Measurements from ENCODE around the gene PRKD1.
"Not testable (repeated sequence)": the region's sequence is repeated elsewhere in the genome, so short reads cannot be mapped to it uniquely, and the experiment has no call there.

The PRKD1 gene

GRCh38 chr14:29738950-29739349 is 188.7 kb downstream of the PRKD1 start:
- DNase-seq (ENCODE audit: low spot score): no peak

DNA sequence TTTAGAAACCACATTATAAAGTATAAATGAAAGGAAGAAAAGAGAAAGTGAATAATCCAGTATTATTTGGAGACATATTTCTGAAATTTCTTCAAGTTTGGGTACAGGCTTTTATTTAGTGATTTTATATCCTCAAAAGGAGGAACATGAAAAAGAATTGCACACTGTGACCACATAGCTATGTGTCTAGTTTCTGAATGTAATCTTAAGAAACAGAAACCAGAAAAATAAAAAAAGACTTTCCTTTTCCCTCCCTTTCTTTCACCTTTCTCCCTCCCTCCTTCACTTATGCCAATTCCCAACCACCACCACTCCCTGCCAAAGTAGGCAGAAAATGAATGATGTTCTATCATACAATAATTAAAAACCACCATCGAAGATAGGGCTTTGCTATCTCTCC is 189.6 kb downstream of the PRKD1 start:
- no peak for DNase-seq (ENCODE audit: low spot score)

DNA sequence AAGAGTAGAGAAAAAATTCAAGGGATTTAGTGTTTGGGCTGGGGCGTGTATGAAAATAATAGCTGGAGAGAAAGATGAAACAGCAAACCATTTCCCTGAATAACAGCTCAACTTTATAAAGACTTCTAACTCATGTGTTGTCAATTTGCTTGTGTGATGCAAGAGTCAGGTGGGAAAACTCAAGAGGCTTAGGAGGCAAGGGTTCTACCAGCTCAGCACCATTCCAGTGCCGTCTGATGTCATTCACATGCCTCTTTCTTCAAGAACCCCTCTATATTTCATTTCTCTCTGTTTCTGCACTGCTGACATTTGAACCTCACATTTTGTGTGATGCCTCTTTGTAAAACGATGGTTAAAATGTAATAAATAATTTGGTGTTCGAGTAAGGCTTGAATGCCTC is 192.2 kb downstream of the PRKD1 start:
- no peak for DNase-seq (ENCODE audit: low spot score)

DNA sequence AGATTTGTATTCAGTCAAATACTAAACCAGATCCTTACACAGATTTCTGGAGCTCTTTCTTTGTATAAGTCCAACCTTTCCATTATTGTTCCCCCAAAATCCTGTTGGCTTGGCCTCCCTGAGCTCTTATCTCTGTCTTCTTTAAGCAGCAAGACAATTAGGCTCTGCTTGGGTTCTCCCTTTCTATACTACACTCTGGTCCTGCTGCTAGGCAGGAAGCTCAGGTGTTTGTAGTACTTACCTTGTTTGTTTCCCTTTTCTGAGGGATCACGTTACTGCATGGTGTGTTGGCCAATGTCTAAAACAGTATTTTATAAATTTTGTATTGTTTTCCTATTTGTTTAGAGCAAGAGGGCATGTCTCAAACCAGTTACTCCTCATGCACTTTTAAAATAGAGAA is 192.9 kb downstream of the PRKD1 start:
- DNase-seq (ENCODE audit: low spot score): no peak

DNA sequence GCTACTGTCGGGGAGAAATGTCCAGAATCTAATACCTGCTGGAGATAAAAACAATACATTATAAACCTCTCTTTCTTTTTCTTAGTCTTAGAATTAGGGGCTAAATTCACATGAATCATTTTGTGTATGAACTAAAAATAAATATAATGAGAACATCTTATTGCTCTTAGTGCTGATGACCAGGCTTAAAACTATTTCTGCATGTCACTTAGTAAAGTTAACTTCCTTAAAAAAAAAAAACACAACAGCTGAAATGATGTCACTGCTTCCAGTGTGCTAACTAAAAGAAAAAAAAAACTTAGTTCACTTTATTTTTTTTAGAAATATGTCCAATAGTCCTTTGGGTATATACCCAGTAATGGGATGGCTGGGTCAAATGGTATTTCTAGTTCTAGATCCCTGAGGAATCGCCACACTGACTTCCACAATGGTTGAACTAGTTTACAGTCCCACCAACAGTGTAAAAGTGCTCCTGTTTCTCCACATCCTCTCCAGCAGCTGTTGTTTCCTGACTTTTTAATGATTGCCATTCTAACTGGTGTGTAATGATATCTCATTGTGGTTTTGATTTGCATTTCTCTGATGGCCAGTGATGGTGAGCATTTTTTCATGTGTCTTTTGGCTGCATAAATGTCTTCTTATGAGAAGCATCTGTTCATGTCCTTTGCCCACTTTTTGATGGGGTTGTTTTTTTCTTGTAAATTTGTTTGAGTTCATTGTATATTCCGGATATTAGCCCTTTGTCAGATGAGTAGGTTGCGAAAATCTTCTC is 200.9 kb downstream of the PRKD1 start:
- peak; percentile 34 for DNase-seq (ENCODE audit: low spot score)

GRCh38 chr14:29724991-29725390 is 202.7 kb downstream of the PRKD1 start:
- DNase-seq (ENCODE audit: low spot score): no peak

- DNase-seq (ENCODE audit: low spot score): peak; percentile 14
These were observed 204.8 kb downstream of the PRKD1 start for GRCh38 chr14:29722831-29723230.

DNA sequence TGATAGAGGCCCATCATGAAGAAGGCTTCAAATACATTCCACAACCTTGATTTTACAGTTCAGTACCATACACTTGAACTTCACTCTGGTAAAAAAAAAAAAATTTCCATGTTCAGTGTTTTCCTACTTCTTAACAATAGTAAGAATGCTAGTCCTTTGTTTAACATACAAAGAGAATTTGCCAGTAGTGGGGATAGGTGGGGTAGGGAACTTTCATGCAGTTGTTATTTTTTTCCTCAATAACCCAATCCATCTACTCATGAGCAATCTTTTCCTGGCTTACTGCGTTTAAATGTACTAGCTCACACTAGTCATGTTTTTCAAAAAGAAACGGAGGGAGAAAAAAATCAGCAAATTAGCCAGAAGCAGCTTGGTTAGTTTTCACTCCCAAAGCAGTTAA is 206.1 kb downstream of the PRKD1 start:
- DNase-seq (ENCODE audit: low spot score): no peak

DNA sequence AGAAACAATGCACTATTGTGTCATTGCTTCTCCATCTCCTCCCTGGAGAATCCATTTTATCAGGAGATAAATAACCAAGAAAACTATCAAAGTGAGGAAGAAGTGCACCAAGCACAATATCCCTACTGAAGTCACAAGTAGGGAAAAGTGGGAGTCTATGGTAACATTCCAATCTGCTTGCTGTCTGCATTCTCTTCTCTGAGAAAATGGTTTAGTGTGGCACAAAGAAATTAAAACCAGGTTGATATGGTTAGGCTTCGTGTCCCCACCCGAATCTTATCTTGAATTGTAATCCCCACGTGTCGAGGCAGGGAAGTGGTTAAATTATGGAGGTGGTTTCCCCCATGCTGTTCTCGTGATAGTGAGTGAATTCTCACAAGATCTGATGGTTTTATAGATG is 209.7 kb downstream of the PRKD1 start:
- DNase-seq (ENCODE audit: low spot score): no peak

GRCh38 chr14:29716150-29716549 is 211.5 kb downstream of the PRKD1 start:
- DNase-seq (ENCODE audit: low spot score): no peak

- DNase-seq (ENCODE audit: low spot score): no peak
These were observed 215.0 kb downstream of the PRKD1 start for GRCh38 chr14:29712601-29713000.

- DNase-seq (ENCODE audit: low spot score): peak; percentile 7
These were observed 217.6 kb downstream of the PRKD1 start for GRCh38 chr14:29710015-29710414.

DNA sequence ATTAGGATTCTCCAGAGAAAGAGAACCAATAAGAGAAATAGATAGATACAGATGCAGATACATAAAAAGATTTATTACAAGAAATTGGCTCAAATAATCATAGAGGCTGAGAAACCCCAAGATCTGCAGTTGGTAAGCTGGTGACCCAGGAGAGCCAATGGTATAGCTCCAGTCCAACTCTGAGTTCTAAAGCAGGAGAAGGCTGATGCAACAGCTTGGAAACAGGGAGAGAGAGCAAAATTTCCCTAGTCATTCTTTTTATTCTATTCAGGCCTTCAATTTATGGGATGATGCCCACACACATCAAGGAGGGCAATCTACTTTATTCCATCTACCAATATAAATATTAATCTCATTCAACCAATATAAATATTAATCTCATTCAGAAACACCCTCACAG is 218.2 kb downstream of the PRKD1 start:
- no peak for DNase-seq (ENCODE audit: low spot score)

DNA sequence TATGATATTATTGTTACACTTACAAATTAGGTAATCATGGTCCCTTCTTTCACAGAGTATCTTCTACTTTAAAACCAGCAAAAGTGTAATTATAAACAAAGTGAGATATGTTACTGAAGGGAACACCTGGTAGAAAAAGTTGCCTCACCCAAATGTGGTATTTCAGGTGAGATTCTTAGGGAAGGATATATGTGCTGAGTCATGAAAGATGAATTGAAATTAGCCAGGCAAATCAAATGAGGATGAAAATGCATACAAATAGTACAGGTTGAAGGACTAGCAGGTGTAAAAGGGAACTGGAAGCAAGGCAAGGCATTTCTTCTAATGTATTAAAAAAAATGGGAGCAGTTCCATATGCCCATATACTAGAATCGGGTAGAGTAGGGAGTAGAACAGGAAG is 220.9 kb downstream of the PRKD1 start:
- DNase-seq (ENCODE audit: low spot score): no peak

DNA sequence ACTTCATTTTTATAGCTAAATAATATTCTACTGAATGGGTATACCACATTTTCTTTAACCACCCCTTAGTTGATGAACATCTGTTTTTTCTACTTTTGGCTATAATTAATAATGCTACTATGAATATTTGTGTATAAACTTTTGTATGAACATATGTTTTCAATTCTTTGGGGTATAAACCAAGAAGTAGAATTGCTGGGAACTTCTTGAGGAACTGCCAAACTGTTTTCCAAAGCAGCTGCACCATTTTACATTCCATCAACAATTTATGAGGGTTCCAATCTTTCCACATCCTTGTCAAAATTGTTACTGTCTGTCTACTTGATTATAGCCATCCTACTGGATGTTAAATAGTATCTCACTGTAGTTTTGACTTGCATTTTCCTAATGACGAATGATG is 221.8 kb downstream of the PRKD1 start:
- DNase-seq (ENCODE audit: low spot score): no peak

- not testable (repeated sequence) for DNase-seq (ENCODE audit: low spot score)
These were observed 238.1 kb downstream of the PRKD1 start for GRCh38 chr14:29689597-29689996.

DNA sequence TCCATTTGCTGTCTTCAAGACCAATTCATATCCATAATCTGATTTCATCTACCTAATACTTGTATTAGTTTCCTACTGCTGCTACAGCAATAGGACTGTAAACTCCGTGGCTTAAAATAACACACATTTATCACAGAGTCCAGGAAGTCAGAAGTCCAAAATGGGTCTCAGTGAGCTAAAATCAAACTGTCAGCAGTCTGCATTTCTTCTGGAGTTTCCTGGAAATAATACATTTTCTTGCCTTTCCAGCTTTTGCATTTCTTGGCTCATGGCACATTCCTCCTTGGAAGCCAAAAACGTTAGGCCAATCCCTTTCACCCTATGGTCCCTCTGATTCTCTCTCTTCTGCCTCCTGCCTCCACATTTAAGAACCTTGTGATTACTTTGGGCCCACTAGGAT is 239.8 kb downstream of the PRKD1 start:
- DNase-seq (ENCODE audit: low spot score): no peak

DNA sequence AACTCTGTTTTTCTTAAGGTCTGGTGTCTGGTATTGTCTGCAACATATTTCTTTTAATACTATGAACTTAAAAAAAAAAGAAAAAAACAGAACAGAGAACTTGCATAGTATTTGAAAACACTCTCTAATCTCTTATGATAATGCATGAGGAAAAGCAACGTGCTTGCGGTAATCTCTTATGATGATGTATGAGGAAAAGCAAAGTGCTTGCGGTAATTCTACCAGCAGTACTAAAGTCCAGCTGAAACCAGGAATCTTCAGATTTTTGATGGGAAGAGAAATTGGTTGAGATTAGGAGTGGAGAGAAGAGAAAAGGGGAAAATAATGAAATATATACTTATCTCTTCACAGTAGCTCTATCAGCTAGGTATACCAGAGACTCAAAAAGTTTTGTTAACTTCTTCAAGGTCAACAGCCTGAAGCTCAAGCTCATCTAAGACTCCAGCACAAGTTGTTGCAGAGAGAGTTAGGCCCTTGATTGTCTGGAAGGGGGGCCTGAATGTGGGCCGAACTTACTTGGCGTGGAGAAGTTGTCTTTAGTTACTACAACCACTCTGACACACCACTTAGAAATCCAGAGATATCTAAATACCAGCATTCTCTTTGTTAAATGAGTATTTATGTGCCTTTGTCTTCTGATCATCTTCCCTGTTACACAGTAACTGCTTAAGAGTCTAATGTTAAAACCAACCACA is 240.4 kb downstream of the PRKD1 start:
- no peak for DNase-seq (ENCODE audit: low spot score)

DNA sequence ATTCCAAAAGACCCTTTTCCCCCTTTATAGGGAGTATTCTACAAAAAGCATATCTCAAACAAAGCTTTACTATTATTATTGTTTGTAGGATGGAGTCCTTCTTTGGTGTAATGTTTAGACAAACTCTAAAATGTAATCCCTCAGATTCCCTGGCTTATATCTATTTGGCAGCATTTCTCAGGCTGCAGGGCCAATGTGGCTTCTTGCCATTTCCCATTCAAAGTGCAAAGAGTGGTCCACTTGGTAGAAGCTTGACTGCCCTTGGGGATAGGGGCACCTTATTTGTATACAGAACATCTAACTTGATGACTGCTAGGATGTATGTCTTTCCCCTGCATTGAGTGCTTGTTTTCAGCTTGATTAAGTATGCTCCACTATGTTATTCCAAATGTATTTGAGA is 242.7 kb downstream of the PRKD1 start:
- DNase-seq (ENCODE audit: low spot score): no peak

DNA sequence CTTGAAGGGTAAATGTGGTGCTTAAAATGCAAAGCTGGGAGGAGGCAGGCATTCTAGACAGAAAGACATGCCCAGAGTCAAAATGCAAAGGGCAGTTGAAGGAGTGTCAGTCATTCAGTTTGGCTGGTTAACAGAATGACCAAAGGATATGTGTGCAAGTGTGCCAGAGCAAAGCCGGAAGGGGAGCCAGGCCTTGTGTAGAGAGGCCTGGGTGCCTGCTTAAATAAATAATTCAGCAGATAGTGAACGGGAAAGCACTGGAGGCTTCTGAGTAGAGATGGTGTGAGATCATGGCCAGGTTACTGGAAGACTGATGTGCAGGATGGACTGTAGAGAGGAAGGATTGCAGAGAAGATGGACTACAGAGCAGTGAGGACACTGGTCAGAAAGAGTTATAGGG is 244.9 kb downstream of the PRKD1 start:
- no peak for DNase-seq (ENCODE audit: low spot score)

DNA sequence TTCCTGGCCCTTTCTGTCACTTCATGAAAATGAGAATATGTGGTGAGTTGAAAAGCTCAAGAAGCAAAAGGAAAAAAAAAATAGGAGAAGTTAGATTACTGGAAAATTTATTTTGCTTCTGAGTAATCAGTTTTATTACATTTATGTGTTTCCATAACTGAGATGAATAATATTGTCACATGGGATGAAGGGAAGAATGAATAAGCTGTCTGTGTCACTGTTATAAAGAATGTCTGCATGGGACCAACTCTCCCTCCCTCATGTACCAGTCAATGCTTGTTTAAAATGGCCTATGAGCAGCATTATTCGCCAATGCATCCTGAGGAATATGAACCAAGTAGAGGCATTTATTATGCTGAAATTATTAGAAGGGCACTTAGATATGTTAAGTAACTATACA is 246.3 kb downstream of the PRKD1 start:
- DNase-seq (ENCODE audit: low spot score): peak; percentile 21

DNA sequence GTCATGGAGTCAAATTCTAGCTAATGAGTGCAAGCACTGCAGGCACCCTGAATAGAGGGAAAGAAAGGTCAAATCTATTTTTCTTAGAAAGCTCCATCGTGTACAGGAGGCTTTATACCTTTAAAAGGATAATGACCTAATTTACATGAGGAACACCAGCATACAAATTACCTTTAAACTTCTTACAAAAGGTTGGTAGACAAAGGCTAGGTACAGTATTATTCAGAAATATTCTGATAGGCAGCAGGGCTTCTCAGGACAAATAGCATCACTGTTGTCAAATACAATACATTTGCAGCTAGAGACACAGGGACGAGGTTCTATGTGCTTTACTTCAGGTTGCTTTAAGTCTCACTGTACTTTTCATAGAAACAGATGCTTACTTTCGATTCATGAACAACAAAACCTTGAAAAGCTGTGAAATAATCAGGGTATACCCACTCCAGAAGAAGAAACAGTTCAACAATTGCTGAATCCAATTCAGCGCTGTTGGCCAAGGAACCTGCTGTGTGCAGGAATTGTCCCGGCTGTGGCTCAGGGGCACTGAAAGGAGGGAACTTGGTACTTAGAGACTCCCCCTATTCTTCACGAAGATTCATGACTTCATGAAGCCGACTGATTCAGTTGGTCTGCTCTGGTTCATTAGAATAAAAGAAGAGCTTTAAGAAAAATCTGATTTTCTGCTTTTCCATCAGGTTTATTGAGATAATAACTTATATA is 252.9 kb downstream of the PRKD1 start:
- DNase-seq (ENCODE audit: low spot score): no peak

GRCh38 chr14:29672831-29673230 is 254.8 kb downstream of the PRKD1 start:
- DNase-seq (ENCODE audit: low spot score): no peak

Measured in hepatic stellate cell (primary cell).